ENCODE measurements around the gene BANF1.
"Not testable (repeated sequence)": the region's sequence is repeated elsewhere in the genome, so short reads cannot be mapped to it uniquely, and the experiment has no call there.

The BANF1 gene

GRCh38 chr11:66011785-66012303, 9.5 kb downstream of the BANF1 start, which contains the start of gene CST6:
CST6 (plus strand) TSS chr11:66012008; CDS start chr11:66012045, 37 bp downstream.
- no peak for DNase-seq

DNA sequence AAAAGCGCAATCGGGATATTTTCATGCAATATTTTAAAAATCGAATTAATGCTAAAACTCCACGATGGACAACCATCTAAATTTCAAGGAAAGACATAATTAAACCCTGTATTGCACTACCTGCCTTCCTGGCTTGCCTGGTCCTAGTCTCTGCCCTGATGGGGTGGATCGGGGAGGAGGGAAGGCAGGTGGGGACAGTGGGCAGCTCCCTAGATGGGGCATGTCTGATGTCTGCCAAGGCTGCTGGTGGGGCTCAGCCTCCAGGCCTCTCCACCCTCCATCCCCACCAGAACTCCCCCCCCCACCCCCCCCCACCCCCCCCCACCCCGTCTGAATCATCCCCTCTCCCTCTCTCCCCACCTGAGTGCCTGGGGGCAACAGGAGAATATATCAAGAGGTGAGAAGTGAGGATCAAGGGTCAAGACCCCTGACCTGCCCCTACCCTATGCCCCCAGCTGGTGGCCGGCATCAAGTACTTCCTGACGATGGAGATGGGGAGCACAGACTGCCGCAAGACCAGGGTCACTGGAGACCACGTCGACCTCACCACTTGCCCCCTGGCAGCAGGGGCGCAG, 10.2 kb downstream of the BANF1 start:
- DNase-seq: no peak

- DNase-seq: no peak
These were observed 10.9 kb downstream of the BANF1 start for GRCh38 chr11:66012946-66013761.

DNA sequence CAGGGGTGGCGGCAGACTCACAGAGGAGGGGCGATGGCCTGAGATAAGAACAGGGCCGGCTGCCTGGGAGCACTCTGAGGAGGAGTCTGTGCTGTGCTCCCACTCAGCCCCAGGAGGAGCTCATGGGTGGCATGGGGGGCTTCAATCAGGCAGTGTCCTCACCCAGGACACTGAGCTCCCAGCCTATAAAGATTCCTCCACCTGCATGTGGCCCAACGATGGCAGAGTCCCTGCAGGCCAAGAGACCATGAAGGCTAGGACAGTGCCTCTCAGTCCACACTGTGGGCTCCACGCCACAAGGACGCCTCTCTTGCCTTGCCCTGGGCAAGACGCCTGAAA, 11.4 kb downstream of the BANF1 start:
- no peak for DNase-seq

DNA sequence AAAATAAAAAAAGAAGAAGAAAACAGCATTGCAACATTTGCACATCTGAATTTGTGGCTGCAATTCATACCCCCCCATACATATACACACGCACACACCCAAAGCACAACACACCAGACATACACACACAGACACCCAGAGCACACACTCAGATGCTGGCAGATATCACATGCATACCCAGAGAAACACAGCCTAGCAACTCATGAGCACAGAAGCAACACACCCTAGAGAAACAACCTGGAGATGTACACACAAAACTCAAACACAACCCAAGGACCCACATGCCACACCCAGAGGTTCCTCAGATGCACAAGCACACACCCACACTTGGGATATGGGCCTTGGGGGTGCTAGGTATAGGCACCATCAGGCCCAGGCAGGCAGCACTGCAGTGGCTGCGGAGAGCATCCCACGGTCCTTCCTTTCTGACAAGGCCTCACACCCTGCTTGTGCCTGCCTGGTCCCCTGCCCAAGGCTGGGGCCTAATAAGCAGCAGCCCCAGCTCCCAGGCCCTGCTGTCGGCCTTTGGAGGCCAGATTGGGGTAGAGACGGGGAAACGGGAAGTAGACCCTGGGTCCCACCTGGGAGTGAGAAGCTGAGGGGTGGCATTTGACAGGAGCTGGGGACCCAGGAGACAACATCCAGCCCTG, 12.6 kb downstream of the BANF1 start:
- no peak for DNase-seq

DNA sequence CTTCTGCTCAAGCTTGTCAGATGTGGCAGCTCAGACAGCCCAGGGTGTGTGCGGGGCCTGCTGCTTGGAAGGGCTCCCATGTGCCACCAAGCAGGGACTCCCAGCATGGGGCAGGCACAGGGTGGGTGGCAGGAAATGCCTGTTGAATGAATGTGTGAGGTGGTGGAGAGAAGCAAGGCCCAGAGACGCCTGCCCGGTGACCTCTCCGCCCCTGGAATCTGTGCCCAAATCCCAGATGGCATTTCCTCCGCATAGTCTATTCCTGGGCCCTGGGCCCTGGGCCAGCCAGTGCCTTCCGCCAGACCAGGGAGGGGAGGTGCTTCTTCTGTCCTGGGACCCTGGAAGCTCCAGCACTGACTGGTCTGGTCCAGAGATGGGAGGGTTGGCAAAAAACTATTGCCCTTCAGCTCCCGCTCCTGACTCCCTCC, 13.2 kb downstream of the BANF1 start:
- DNase-seq: no peak

DNA sequence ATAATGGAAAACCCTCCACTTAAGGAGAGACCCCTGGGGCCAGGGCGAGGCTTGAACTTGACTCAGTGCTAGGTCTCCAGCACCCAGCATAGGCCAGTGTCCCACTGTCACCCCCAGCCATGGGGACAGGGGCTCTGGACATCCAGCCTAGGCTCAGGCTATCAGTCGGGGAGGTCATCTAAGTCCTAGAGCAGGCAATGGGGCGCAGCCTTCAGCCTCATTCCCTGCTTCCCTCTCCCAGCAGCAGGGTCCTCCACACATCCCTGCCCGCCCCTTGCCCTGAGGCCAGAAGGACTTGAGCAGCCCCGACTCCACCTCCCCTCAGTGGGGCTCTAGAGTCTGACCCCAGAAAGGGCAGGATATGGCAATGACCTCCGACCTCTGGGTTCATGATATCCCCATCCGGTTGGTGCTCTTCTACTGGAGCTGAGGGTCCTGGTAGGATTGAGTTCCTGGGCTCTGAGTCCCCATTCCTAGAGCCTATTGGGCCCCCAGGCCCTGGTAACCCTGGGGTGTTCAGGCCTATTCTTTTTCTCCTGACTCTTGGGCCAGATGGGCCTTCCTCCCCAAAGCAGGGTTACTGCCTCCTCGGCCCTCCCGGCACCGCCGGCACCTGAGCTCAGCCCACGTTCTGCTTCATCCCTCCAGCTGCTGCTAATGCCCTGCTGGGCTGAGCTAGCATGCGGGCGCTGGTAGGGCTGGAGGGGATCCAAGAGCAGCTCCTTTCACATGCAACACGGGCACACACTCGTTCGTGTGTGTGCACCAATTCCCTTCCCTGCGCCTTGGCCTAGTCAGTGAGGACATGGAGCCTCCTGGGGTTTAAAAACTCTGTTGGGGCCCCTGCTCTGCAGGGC, 13.9 kb downstream of the BANF1 start:
- no peak for DNase-seq

GRCh38 chr11:66016793-66017177, 14.5 kb downstream of the BANF1 start:
- no peak for DNase-seq

- DNase-seq: no peak
These were observed 15.0 kb downstream of the BANF1 start for GRCh38 chr11:66017321-66017720.

- no peak for DNase-seq
These were observed 17.9 kb downstream of the BANF1 start for GRCh38 chr11:66020212-66020611.

- no peak for DNase-seq
These were observed 18.5 kb downstream of the BANF1 start for GRCh38 chr11:66020618-66021357.

- peak; percentile 77 for DNase-seq
These were observed 20.3 kb downstream of the BANF1 start for GRCh38 chr11:66022401-66023185.

- DNase-seq: not testable (repeated sequence)
These were observed 20.8 kb downstream of the BANF1 start for GRCh38 chr11:66023186-66023440.

DNA sequence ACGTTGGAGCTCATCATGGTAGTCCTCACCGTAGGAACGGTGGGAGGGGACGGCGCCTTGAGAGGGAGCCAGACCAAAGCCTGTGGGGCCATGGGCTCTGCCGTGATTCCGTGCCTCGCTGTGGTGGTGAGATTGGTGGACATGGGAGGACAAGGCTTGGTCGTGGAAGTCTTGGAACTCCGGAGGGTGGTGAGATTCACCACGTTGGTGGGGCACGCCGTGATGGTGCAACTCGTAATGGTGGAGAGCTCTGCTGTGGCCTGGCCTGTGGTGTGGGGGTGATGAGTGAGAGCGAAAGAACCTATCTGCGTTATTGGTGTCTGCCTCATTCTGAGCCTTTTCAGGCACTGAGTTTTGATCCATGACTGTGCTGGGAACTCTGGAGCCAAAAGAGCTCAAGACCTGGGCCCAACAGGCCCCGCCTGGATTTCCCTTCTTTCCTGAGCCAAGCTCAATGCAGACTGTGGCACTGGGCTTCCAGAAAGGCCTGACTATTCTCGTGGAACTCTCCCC, 23.8 kb downstream of the BANF1 start, which contains the start of gene CATSPER1:
CATSPER1 (minus strand) TSS at position 463 of the 513 bp plus-strand sequence; CDS start at position 363, 100 bp downstream.
- DNase-seq: no peak

GRCh38 chr11:66032957-66033735, 30.8 kb downstream of the BANF1 start:
- DNase-seq: no peak

GRCh38 chr11:66035653-66036333, 33.5 kb downstream of the BANF1 start:
- DNase-seq: no peak

DNA sequence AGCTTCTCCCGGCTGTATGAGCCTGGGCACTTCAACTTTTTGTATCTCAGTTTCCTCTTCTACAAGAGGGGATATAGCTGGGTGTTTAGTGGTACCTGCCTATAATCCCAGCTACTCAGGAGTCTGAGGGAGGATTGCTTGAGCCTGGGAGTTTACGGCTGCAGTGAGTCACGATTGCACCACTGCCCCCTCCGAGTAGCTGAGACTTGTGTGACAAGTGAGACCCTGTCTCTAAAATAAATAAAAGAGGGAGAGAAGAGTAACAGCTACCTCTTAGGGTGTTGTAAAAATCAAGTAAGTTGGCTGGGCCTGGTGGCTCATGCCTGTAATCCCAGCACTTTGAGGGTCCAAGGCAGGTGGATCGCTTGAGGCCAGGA, 34.0 kb downstream of the BANF1 start:
- DNase-seq: no peak

DNA sequence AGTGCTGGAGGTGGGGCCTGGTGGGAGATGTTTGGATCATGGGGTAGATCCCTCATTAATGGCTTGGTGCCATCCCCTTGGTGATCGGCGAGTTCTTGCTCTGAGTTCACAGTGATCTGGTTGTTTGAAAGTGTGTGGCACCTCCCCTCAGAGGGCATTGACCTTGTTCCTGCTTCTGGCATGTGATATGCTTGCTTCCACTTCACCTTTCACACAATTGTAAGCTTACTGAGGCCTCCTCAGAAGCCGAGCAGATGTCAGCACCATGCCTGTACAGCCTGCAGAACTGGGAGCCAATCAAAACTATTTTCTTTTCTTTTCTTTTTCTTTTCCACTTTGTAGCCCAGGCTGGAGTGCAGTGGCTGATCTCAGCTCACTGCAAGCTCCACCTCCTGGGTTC, 35.0 kb downstream of the BANF1 start:
- no peak for DNase-seq

GRCh38 chr11:66039765-66040164, 37.5 kb downstream of the BANF1 start:
- no peak for DNase-seq
